Measurements from ENCODE around the gene HPCAL4.

- TF ChIP-seq POLR2A (IDR thresholded peaks at IDR 0.05), result no peak
- TF ChIP-seq CTCF (IDR thresholded peaks at IDR 0.05), result peak; percentile 84 to 96 (median 92)
Observed at GRCh38 chr1:39653546-39654031, 37.6 kb downstream of the HPCAL4 start.
